ENCODE measurements around the gene GALM. TPM values are rescaled to one million over a fixed set of nuclear protein-coding genes. Genes with fewer than 3 reads are reported as not detected.

Gene GALM
- total and polyA plus RNA-seq, 10 donors: 5.2 to 22.7 (median 7.6) TPM

- Histone ChIP-seq H3K9me3 (no peaks in the 10 kb centered on the region), H3K4me1 (peaks cover 27 to 81% (median 61%) of the 10 kb centered on the region in 6 donors), H3K27me3 (replicated peaks in 1 of 7) (no peaks in the 10 kb centered on the region), H3K27ac (peak overlapping the region in 1 of 8 donors; percentile 5), H3K4me3 (no peak overlapping the region), H3K36me3 (peaks cover 10 to 92% (median 70%) of the 10 kb centered on the region in 6 donors)
- TF ChIP-seq CTCF (IDR thresholded peaks at IDR 0.05 in 8 of 11, conservative IDR thresholded peaks at IDR 0.05 in 3 of 11): no peak
- TF ChIP-seq POLR2A (IDR thresholded peaks at IDR 0.05): no peak
- no peak for TF ChIP-seq POLR2AphosphoS5 (IDR thresholded peaks at IDR 0.05)
- intact Hi-C loops (cut with DNase I; ENCODE audit: low total_unique reads): loop anchor here (5.0 kb wide), 1 partner anchor 207 kb away; no protein-coding TSS in a partner anchor
- no peak for DNase-seq
- WGBS, 5 donors: 88 to 94% (median 93%) methylated on average over 3 of the region's 3 CpGs
Measured at GRCh38 chr2:38743672-38744398, 77.9 kb downstream of the GALM start.

DNA sequence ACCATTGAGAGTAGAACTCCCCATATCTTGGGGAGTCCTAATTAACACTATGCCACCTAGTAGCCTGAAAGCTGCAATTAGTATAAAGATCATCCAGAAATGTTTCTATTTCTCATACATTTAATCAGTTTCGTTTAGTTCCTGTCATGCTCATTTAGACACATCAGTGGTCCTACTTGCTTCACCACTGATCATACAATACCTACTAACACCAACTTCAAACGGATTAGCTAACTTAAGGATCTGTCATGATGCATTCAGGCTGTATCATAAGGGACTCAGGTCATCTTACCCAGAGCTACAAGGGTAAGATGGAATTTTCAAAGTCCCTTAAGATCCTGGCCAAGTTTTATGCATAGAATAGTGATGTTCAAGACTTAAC lies 78.5 kb downstream of the GALM start:
- peaks cover 10 to 92% (median 74%) of the 10 kb centered on the region in 6 donors for H3K36me3 ChIP-seq
- 37 to 73% (median 50%) methylated on average over 2 of the region's 2 CpGs for WGBS, 5 donors
- peaks cover 33 to 86% (median 67%) of the 10 kb centered on the region in 6 donors for H3K4me1 ChIP-seq
- H3K4me3 ChIP-seq: no peak overlapping the region
- TF ChIP-seq CTCF (IDR thresholded peaks at IDR 0.05 in 8 of 11, conservative IDR thresholded peaks at IDR 0.05 in 3 of 11): no peak
- no peak for TF ChIP-seq POLR2A (IDR thresholded peaks at IDR 0.05)
- no peak for TF ChIP-seq POLR2AphosphoS5 (IDR thresholded peaks at IDR 0.05)
- H3K27ac ChIP-seq: peak overlapping the region in 1 of 8 donors; percentile 5
- DNase-seq: no peak
- intact Hi-C loops (cut with DNase I; ENCODE audit: low total_unique reads): loop anchor here (5.0 kb wide), 1 partner anchor 207 kb away; no protein-coding TSS in a partner anchor
- H3K9me3 ChIP-seq: no peaks in the 10 kb centered on the region
- no peaks in the 10 kb centered on the region for H3K27me3 ChIP-seq (replicated peaks in 1 of 7)

DNA sequence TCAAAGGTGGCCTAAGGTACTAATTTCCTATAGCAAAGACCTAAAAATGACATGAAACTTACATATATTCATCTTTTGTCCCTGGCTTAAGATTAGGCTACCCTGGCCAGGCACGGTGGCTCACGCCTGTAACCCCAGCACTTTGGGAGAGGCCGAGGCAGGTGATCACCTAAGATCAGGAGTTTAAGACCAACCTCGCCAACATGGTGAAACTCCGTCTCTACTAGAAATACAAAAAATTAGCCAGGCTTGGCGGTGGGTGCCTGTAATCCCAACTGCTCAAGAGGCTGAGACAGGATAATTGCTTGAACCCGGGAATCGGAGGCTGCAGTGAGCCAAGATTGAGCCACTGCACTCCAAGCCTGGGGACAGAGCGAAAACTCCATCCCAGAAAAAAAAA lies 79.4 kb downstream of the GALM start:
- Histone ChIP-seq H3K4me3 (no peak overlapping the region), H3K4me1 (peaks cover 36 to 94% (median 72%) of the 10 kb centered on the region in 6 donors), H3K9me3 (no peaks in the 10 kb centered on the region), H3K27me3 (replicated peaks in 1 of 7) (no peaks in the 10 kb centered on the region), H3K27ac (no peak overlapping the region), H3K36me3 (peaks cover 10 to 89% (median 74%) of the 10 kb centered on the region in 6 donors)
- 90 to 97% (median 92%) methylated on average over 9 of the region's 9 CpGs for WGBS, 5 donors
- TF ChIP-seq POLR2AphosphoS5 (IDR thresholded peaks at IDR 0.05) (no peak), CTCF (IDR thresholded peaks at IDR 0.05 in 8 of 11, conservative IDR thresholded peaks at IDR 0.05 in 3 of 11) (no peak), POLR2A (IDR thresholded peaks at IDR 0.05) (no peak)
- intact Hi-C loops (cut with DNase I; ENCODE audit: low total_unique reads): no loop called here
- no peak for DNase-seq

GRCh38 chr2:38747007-38747424 lies 81.1 kb downstream of the GALM start:
- TF ChIP-seq CTCF (IDR thresholded peaks at IDR 0.05 in 8 of 11, conservative IDR thresholded peaks at IDR 0.05 in 3 of 11) (no peak), POLR2A (IDR thresholded peaks at IDR 0.05) (no peak), POLR2AphosphoS5 (IDR thresholded peaks at IDR 0.05) (no peak)
- Histone ChIP-seq H3K36me3 (peaks cover 10 to 79% (median 67%) of the 10 kb centered on the region in 6 donors), H3K27me3 (replicated peaks in 1 of 7) (no peaks in the 10 kb centered on the region), H3K27ac (peak overlapping the region in 2 of 8 donors; percentile 18 to 30), H3K4me3 (no peak overlapping the region), H3K4me1 (peaks cover 30 to 85% (median 66%) of the 10 kb centered on the region in 6 donors), H3K9me3 (no peaks in the 10 kb centered on the region)
- intact Hi-C loops (cut with DNase I; ENCODE audit: low total_unique reads): no loop called here
- no peak for DNase-seq
- WGBS, 5 donors: 88 to 91% (median 89%) methylated on average over 4 of the region's 4 CpGs

Measured in spleen (tissue), 11 donors.